ENCODE data around the gene RNF44. TPM values are rescaled to one million over a fixed set of nuclear protein-coding genes. Genes with fewer than 3 reads are reported as not detected.

RNF44 gene
- total RNA-seq, 2 donors from 2014 or later, result 11.1 to 14.7 TPM

DNA sequence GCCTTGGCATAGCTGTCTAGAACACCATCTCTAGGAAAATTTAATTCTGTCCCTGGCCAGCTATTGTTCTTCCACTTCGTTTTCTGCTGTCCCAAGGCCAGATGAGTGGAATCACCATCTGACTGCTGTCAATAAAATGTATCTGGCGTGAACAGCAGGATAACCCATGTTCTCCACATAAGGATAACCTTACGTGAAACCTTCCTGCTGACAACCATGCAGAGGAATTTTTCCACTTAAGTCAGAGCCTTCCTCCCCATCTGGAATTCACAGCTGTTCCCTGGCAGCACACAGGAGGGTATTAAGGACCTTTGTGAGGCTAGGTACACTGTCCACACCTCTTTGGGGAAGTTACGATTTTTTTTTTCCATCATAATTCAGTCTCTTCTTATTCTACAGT is 28.6 kb downstream of the RNF44 start:
- DNase-seq (ENCODE audit: low spot score) (no peak), ATAC-seq (ENCODE audit: insufficient number of reproducible peaks, low FRiP score, low read depth) (no peak)
- no peak overlapping the region for H3K4me3 ChIP-seq
- no peaks in the 10 kb centered on the region for H3K27me3 ChIP-seq (replicated peaks; ENCODE audit: insufficient read depth)
- no peaks in the 10 kb centered on the region for H3K4me1 ChIP-seq (ENCODE audit: control insufficient read depth in 1 of 2, low read depth in 2 of 2)
- no peak overlapping the region for H3K27ac ChIP-seq
- no peaks in the 10 kb centered on the region for H3K9me3 ChIP-seq
- H3K36me3 ChIP-seq, result peaks cover 36% of the 10 kb centered on the region
- no peak for TF ChIP-seq CTCF (IDR thresholded peaks at IDR 0.05)

DNA sequence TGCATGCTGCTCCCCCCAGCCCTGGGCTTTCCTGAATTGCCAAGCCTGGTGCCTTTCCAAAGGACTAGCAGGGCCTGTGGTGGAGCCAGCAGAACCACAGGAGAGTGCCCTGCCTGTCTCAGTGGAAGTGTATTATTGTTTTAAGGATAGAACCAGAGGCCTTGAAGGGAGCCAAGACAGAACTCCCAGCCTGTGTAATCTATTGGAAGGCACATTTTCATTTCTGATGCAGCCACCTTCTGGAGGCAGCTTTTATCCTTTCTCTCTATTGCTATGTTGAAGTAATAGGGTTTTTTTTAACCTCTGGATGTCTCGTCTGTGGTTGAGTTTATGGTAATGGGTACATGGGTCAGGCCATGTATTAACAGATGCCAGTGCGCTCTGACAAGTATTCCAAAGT is 29.3 kb downstream of the RNF44 start:
- H3K4me1 ChIP-seq (ENCODE audit: control insufficient read depth in 1 of 2, low read depth in 2 of 2), result no peaks in the 10 kb centered on the region

DNA sequence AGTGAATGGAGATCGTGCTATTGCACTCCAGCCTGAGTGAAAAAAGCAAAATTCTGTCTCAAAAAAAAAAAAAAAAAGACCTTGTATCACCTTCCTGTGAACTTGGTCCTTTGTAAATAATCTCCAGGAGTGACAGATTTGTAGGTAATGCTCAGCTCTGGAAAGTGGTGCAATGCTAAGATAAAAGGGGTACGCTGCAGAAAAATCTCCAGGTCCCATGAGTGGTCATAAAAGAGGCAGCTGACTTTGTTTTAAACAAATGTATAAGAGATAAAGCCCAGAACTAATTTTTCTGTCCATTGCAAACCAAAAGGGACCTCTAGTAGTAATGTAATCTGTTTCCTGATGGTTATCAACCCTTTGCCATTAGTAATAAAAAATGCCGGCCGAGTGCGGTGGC is 33.7 kb downstream of the RNF44 start:
- DNase-seq (ENCODE audit: low spot score) (no peak), ATAC-seq (ENCODE audit: insufficient number of reproducible peaks, low FRiP score, low read depth) (no peak)
- Histone ChIP-seq H3K27me3 (replicated peaks; ENCODE audit: insufficient read depth) (no peaks in the 10 kb centered on the region), H3K27ac (no peak overlapping the region), H3K9me3 (no peaks in the 10 kb centered on the region), H3K36me3 (peaks cover 58% of the 10 kb centered on the region), H3K4me1 (ENCODE audit: control insufficient read depth in 1 of 2, low read depth in 2 of 2) (no peaks in the 10 kb centered on the region), H3K4me3 (no peak overlapping the region)
- TF ChIP-seq CTCF (IDR thresholded peaks at IDR 0.05), result no peak

More for the DNA sequence above, 29.3 kb downstream of the RNF44 start:
- ATAC-seq (ENCODE audit: insufficient number of reproducible peaks, low FRiP score, low read depth), result no peak
- H3K9me3 ChIP-seq, result no peaks in the 10 kb centered on the region
- DNase-seq (ENCODE audit: low spot score), result no peak
- no peak overlapping the region for H3K27ac ChIP-seq
- no peak overlapping the region for H3K4me3 ChIP-seq
- peaks cover 36% of the 10 kb centered on the region for H3K36me3 ChIP-seq
- TF ChIP-seq CTCF (IDR thresholded peaks at IDR 0.05), result no peak
- no peaks in the 10 kb centered on the region for H3K27me3 ChIP-seq (replicated peaks; ENCODE audit: insufficient read depth)

DNA sequence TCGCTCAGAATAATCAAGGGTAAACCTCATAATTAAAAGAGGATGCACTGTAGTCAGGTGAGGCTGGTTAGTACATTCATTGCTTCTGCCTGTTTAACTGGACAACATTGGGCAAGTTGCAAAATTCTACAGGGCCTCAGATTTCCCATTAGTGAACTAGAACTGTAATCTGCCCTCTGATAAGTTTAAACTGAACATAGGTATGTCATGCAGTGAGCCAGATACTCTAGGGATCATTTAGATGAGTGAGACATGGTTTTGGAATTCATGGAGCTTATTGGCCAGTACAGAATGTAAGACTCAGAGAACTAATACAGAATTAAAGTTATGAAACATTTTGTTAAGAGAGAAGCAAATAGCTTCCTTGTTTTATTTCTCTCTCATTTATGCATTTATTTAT is 35.9 kb downstream of the RNF44 start:
- no peaks in the 10 kb centered on the region for H3K9me3 ChIP-seq
- H3K4me1 ChIP-seq (ENCODE audit: control insufficient read depth in 1 of 2, low read depth in 2 of 2), result no peaks in the 10 kb centered on the region
- H3K4me3 ChIP-seq, result no peak overlapping the region
- H3K27me3 ChIP-seq (replicated peaks; ENCODE audit: insufficient read depth), result no peaks in the 10 kb centered on the region
- no peak for DNase-seq (ENCODE audit: low spot score)
- peaks cover 64% of the 10 kb centered on the region for H3K36me3 ChIP-seq
- ATAC-seq (ENCODE audit: insufficient number of reproducible peaks, low FRiP score, low read depth), result no peak
- TF ChIP-seq CTCF (IDR thresholded peaks at IDR 0.05), result no peak
- H3K27ac ChIP-seq, result no peak overlapping the region

GRCh38 chr5:176500511-176500910 is 36.7 kb downstream of the RNF44 start:
- DNase-seq (ENCODE audit: low spot score) (no peak), ATAC-seq (ENCODE audit: insufficient number of reproducible peaks, low FRiP score, low read depth) (no peak)
- no peaks in the 10 kb centered on the region for H3K27me3 ChIP-seq (replicated peaks; ENCODE audit: insufficient read depth)
- no peak overlapping the region for H3K4me3 ChIP-seq
- peaks cover 70% of the 10 kb centered on the region for H3K36me3 ChIP-seq
- no peaks in the 10 kb centered on the region for H3K4me1 ChIP-seq (ENCODE audit: control insufficient read depth in 1 of 2, low read depth in 2 of 2)
- TF ChIP-seq CTCF (IDR thresholded peaks at IDR 0.05), result no peak
- H3K9me3 ChIP-seq, result no peaks in the 10 kb centered on the region
- no peak overlapping the region for H3K27ac ChIP-seq
